ENCODE results near the gene PHKA2. TPM values are rescaled to one million over a fixed set of nuclear protein-coding genes. Genes with fewer than 3 reads are reported as not detected.

Gene PHKA2
- total and polyA plus RNA-seq, 10 of the 15 experiments (the other 5 are each of a cell fraction or from before 2014, with no cell fraction given), result 1.4 to 25.6 (median 15.4) TPM

DNA sequence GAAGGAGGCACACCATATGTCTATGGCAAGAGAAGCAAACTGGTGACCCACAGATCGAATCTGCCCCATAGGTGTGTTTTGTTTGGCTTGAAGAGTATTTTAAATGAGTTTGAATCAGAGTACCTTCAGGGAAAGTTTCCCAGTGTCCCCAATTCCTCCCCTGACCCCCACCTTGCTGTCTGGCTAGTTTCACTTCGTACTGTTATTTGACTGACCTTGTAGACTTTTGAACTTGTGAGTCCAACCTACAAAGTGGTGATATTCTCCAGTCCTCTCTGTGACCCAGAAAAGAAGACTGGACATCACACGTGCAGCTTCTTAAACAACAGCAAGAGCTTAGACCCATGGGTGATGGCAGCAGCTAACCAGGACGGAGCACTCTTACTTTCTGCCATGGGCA is 39.4 kb downstream of the PHKA2 start:
- TF ChIP-seq ESRRA (IDR thresholded peaks at IDR 0.05; ENCODE audit: low read length), result no peak
- TF ChIP-seq MYB (IDR thresholded peaks at IDR 0.05; ENCODE audit: borderline replicate concordance, low read depth, low read length), result no peak
- no peak for TF ChIP-seq IKZF2 (IDR thresholded peaks at IDR 0.05)
- no peak for TF ChIP-seq SREBF1 (IDR thresholded peaks at IDR 0.05; ENCODE audit: low read length)
- TF ChIP-seq ETV6 (conservative IDR thresholded peaks at IDR 0.05 in 1 of 2, IDR thresholded peaks at IDR 0.05 in 1 of 2; ENCODE audit: borderline replicate concordance in 1 of 2, low read depth in 1 of 2), result no peak
- TF ChIP-seq LARP7 (IDR thresholded peaks at IDR 0.05), result no peak
- TF ChIP-seq HSF1 (IDR thresholded peaks at IDR 0.05; ENCODE audit: low read depth, low read length), result no peak
- TF ChIP-seq ZBTB33 (IDR thresholded peaks at IDR 0.05), result no peak
- TF ChIP-seq ZSCAN29 (IDR thresholded peaks at IDR 0.05), result no peak
- Histone ChIP-seq H3K27me3 (replicated peaks in 1 of 2; ENCODE audit: control insufficient read depth in 2 of 2, insufficient read depth in 2 of 2, low read length in 1 of 2) (no peaks in the 10 kb centered on the region), H3K4me1 (ENCODE audit: control insufficient read depth, insufficient read depth, low read length) (no peaks in the 10 kb centered on the region), H3K27ac (ENCODE audit: control insufficient read depth, insufficient read depth) (no peak overlapping the region), H2AFZ (ENCODE audit: control insufficient read depth, low read depth, low read length) (no peak overlapping the region), H3K9ac (ENCODE audit: control insufficient read depth, insufficient read depth, low read length) (no peak overlapping the region), H3K4me3 (no peak overlapping the region), H3K4me2 (ENCODE audit: control insufficient read depth, insufficient read depth) (no peak overlapping the region), H3K36me3 (ENCODE audit: control insufficient read depth in 2 of 2, insufficient read depth in 2 of 2, low read length in 1 of 2) (peaks cover 0 to 3% of the 10 kb centered on the region in 2 experiments; a peak in 2 of 4 replicates), H3K9me3 (replicated peaks; ENCODE audit: control insufficient read depth, insufficient read depth, low read length) (no peaks in the 10 kb centered on the region), H3K79me2 (ENCODE audit: control insufficient read depth, insufficient read depth, low read length) (no peaks in the 10 kb centered on the region), H4K20me1 (ENCODE audit: control insufficient read depth, insufficient read depth) (no peaks in the 10 kb centered on the region)
- no peak for ATAC-seq
- FAIRE-seq, result no peak
- CTCF ChIA-PET, result no interaction called here
- SMC1A ChIA-PET (ENCODE audit: uncharacterized antibody, unreplicated experiment), result no interaction called here
- no TSS peak for BruUV-seq (replicated peaks)
- POLR2A ChIA-PET, result no interaction called here
- DNase-seq (ENCODE audit: low read depth, low spot score), result no peak
- intact Hi-C loops (cut with micrococcal nuclease; ENCODE audit: unreplicated experiment) (no loop called here), in situ Hi-C loops (cut with MboI) (no loop called here)
- WGBS (ENCODE audit: insufficient coverage, insufficient replicate concordance, low lambda C conversion rate, missing lambda C conversion rate), result 36% methylated on average over 4 of the region's 4 CpGs
- RAD21 ChIA-PET (ENCODE audit: unreplicated experiment), result no interaction called here

Measured in GM12878 (cell line).